Epidermal melanocyte (primary cell): Measurements from ENCODE around the gene INF2.

Experiments
- DNase-seq: peaks from one replicate; pipeline ENCODE4 v3.0.0; 2011; ENCODE audit warnings: low spot score; ENCODE audit not compliant: insufficient read length

The INF2 gene

DNA sequence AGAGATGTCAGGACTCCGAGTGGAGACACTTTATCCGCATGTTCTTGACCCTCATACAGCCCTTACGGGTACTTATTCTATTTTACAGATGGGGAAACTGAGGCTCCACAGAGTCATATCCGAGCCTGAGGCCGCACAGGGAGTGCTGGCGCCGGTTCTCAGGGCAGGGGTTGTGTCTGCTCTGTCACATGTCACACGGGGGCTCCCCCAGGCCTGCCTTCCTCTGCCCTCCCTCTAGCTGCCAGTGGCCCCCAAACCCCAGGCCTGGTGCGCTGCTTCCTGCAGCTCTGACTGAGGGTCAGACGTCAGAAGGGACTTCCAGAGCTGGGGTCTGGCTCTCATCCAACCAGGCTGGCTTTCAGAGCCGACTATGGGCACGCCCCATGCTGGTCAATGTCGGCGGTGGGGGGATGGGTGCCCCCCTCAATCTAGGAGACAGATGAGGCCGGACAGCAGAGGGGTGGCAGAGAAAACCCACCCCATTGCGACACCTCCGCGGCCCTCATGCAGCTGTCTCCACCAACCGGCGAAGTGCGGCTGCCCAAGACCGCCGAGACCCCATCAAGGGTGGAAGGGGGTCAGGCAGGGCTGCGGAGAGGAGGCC is 811 bp upstream of the INF2 start:
- DNase-seq = no peak

DNA sequence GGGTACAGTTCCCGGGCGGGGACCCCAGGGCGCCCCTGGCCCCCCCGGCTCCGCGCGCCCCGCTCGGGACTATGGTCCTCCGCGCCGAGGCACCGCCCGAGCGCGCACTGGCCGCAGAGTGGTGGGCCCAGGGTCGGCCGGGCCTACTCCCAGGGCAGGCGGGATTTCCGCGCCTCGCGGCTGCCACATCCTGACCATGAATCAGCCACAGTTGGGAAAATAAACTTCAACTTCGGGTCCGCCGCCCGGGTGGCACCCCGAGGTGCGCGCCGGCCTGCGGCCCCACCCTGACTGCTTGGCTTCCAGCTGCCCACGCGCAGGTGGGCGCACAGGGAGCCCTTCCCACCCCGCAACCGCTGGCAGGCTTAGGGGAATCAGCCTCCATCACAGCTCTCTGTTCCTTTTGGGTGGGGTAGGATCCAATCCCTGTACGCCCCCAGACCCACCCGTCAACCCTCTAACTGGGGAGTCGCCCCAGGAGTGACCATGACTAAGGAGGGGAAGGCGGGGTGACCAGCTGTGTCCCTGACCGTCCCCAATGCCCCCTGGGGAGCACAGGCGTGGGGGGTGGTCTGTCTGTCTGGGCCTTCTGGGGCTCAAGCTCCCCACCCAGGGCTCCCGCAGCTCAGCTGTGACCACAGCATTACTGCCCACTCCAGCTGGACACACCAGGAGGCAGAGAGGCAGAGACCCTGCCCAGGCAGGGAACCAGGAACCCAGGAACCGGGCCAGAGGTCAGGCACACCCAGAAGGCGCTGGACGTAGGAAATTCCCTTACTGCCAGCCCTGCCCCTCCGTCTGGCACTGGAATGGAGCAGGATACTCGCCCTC is 678 bp downstream of the INF2 start:
- DNase-seq = no peak

DNA sequence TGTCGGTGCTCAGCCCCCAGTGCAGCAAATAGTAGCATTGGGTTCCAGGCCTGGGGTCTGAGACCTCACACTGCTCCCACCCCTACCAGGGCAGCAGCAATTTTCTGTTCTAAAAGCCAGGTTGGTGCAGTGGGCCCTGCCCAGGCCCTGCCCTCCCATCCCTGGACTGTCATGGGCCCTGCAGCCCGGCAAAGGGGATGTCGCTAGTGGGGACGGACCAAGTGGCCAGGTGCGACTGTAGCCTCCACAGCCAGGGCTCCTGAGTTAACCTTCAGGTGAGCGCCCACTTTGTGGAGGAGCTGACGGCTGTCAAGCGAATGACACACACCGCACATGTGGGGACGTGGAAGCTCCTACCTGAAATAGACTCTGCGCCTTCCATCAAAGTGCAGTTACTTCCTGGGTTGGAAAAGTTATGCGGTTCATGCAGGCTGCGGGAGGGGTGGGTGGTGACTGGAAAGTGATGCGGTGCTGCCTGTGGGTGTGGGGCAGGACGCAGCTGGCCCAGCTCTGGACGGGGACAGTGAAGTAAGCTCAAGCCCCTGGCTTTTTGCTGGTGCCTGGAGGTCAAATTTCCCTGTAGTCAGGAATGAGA is 1.5 kb downstream of the INF2 start:
- DNase-seq = no peak

GRCh38 chr14:104691546-104692260 is 2.3 kb downstream of the INF2 start:
- DNase-seq = no peak

GRCh38 chr14:104692261-104692938 is 3.0 kb downstream of the INF2 start:
- DNase-seq = no peak

DNA sequence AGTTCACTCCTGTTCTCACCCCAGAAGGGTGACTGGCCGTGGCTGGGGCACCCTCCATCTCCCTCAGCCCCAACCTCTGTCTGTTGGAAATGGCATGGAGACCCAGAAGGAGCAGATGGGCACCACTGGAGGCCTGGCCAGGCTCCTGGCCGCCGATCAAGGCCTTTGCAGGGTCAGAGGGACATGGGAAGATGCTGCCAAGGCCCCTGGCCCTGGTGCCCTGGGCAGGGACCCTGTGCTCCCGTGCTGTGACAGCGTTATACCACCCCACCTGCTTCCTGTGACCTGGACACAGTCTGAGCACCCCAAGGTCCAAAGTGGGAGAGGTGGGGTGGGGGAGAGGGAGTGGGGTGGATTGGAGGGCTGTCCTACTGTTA is 3.5 kb downstream of the INF2 start:
- DNase-seq = no peak

DNA sequence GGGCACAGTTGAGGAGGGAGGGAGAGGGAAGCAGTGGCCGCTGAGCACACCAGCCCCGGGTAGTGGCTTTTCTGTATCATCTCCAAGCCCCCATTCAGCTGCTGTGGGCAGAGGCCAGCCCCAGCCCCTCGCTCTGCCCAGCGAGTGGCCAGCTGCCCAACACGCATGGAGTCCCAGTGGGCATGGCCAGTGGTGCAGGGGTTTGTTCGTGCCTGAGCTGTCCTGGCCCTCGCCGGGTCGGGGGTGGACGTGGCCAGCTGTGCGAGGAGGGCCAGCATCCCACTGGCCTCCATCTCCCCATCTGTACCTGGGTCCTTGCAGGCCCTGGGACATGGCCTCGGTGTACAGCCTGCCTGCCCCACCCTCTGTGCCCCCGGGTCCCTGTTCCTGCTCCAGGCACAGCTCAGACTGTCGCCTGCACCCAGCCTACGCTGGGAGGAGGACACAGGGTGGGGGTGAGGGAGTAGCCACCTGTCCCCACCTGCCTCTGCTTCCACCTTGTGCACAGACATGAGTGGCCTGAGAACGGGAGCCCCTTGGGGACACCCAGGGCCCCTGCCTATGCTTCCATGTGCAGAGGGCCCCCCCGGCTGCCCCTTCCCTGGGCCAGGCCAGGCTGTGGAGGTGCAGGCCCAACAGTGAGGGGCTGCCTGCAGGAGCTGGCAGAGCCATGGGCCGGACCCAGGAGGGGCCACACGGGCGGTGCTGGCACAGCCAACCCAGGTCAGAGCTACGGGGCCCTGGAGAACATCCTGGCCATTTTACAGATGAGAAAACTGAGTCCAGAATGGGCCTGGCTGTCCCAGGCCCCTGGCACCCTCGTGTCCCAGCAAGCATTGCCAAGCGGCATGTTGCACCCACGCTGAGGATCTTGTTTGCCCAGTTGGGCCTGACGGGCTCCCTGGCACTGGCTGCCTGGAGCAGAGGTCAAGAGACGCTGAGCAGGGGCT is 4.3 kb downstream of the INF2 start:
- no peak for DNase-seq

DNA sequence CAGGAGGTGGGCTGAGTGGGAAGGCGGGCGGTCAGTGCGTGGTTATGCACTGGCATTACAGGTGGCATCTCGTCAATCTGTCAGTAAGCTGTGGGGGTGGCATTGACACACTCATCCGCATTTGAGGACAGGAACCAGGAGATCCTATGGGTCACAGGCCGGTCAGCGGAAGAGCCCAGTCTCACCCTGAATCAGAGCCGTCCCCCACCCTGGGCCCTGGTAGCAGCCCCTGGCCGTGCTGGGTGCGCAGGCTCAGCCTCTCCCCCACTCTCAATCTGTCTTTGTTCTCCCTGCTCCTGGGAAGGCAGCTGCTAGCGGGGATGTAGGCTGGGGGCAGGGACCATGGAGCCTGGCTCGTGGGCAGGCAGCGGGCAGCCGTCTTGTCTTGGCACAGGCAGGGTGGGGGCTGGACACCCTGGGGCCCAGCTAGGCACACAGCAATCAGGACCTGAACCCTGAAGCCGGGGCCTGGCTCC is 5.1 kb downstream of the INF2 start:
- peak; percentile 73 for DNase-seq

DNA sequence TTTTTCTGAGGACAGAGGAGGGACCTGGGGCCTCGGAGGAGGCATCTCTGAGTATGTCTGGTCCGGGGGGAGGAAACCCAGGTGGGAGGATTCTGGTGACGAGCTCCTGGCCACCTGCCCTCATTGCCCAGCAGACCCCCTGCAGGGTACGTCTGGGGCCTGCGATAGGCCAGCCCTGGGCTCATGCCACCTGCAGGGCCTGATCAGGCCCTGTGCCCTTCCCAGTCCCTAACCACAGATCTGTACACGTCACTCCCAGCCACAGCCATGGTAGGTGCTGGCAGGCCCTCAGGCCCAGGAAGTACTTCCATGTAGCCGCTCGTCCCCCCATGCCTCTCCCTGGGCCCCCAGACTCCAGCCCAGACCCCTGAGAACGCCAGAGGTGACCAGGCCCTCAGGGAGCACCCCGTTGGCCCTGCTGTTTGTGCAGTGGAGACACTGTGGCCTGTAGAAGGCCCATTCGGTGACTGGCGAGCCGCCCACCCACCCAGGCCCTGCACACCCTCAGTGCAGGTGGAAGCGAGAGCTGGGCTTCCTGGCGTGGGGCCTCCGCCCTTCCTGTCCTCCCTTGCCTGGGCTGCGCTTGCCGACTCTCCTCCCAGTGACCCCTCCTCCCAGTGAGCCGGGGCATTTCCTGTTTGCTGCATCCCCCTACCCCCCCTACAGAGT is 5.7 kb downstream of the INF2 start:
- no peak for DNase-seq

DNA sequence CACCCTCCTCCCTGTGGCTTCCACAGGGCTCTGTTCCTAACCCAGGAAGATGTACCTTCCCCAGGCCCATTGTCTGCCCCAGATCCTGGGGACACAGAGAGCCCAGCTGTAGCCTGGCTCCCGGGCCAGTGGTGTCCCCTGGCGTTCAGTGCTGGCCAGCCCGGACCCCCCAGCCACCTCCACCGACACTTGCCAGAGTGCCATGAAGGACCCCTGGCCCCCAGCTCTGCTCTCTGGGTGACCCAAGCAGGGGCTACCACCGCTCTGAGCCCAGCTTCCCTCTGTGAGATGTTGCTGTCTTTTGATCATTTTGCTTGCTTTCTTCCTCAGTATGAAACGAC is 6.2 kb downstream of the INF2 start:
- DNase-seq = no peak

- DNase-seq = no peak
Measured at GRCh38 chr14:104696671-104697316, 7.4 kb downstream of the INF2 start.

GRCh38 chr14:104697317-104697703 is 7.9 kb downstream of the INF2 start:
- no peak for DNase-seq

DNA sequence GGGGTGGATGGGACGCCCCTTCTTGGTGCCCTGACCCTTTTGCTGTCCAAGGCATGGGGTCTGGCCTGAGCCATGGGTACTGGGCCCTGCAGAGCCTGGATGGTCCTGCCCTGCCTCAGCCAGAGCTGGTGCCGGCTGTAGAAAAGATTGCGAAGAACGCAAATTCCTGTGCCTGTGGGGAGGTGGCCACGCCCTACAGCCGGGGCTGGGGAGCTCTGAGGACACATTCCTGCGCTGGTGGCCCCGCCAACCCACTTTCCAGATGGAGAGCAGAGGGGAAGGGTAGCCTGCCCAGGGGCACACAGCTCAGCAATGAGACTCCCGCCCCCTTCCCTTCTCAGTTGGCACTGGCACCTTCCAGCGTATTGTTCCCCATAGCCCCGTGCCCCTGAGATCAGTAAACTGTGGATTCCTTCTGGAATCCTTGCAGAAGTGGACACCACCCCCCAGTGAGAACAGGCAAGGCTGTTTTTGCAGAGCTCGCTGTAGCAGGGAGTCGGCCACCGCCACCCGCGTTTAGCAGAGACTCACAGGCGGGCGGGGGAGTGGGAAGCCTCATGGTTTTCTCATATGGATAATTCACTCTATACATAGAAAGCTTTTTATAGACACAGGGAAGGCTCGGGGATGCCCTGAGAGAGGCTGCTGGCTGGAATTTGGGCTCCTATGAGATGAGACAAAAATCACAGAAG is 8.6 kb downstream of the INF2 start:
- peak; percentile 82 for DNase-seq

GRCh38 chr14:104698688-104699425 is 9.4 kb downstream of the INF2 start:
- DNase-seq = no peak

DNA sequence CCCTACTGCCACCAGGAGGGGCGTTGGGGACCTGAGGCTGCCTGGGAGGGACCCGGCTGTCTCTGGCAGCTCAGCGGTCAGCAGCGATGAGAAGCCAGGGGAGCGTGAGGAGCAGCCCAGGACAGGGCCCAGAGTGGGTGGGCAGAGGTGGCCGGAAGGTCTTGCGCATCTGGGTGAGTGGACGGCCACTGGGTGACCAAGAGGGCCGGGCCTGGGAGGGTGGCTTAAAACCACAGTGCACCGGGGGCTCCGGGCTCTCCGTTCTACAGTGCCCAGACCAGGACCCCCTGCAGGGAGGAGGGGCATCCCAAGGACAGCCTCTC is 10.0 kb downstream of the INF2 start:
- DNase-seq = no peak

DNA sequence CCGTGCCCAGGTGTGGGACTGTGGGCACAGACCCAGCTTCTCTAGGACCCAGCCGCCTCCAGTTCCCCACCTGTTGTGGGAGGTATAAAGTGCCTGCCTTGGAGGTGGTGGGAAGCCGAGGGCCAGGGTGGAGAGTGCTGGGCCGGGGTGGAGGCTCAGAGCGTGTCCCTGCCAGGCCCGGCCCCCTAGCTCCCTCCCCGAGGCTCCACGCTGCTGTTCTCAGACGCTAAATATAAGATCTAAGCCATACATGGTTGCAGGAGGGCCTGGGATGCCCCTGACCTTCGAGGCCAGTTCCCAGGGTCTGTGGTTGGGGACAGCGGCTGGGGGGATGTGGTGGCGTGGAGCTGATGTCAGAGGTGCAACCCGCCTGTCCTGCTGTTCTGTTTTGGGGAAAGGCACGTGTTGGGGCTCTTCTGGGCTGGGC is 10.8 kb downstream of the INF2 start:
- DNase-seq = no peak

- DNase-seq = no peak
Measured at GRCh38 chr14:104700747-104701217, 11.4 kb downstream of the INF2 start.
